Hepatic stellate cell (primary cell): ENCODE data around the gene GNRHR.
"Not testable (repeated sequence)": the region's sequence is repeated elsewhere in the genome, so short reads cannot be mapped to it uniquely, and the experiment has no call there.

Experiments
- DNase-seq: peaks from one replicate; pipeline ENCODE4 v3.0.0; 2011; ENCODE audit warnings: low spot score

Gene GNRHR

DNA sequence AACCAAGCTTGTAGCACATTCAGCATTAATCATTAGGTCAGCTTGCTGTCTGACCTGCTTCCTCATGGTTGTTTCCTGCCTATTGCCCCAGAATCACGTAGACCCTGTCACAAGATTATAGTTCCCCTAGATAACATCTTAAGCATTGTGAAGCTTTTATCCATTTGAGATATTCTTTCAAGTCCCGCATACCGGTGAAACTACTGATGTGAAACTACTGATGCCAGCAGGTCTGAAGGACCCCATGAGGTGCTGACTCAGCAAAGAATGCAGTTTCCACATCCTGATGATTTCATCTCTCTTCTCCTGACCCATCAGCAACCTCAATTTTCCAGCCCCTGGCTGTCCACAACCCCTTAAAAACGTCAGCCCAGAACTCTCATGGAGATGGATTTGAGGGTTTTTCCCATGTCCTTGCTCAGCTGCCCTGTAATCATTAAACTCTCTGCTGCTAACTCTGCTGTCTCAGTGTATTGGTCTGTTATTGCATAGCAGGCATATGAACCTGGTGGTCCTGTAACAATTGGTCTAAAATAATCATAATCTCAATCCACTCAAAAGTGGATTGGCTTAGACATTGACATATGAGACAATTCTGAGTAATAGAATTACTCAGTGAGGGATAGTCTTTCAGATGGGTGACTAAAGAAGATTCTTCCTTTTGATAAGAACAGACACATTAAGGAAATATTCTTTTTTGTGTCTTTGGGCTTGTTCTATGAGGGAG is 26.9 kb downstream of the GNRHR start:
- no peak for DNase-seq

DNA sequence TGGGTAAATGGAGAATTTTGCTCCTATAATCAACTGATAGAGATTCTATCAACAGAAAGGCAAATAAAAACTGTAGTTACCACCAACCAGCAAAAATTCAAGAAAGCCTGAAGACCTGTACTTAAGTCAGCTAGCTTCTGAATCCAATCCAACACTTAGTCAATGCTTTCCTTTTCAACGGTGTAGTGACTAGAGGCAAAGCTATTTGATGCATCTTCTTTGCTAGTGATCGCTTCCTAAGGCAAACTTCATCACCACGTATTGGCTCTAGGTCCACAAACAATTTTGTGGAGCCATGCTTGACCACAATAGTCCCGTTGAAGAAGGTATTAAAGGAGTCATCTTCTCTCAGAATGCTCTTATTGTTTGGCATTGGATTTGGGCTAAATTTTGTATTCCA is 28.2 kb downstream of the GNRHR start:
- no peak for DNase-seq

DNA sequence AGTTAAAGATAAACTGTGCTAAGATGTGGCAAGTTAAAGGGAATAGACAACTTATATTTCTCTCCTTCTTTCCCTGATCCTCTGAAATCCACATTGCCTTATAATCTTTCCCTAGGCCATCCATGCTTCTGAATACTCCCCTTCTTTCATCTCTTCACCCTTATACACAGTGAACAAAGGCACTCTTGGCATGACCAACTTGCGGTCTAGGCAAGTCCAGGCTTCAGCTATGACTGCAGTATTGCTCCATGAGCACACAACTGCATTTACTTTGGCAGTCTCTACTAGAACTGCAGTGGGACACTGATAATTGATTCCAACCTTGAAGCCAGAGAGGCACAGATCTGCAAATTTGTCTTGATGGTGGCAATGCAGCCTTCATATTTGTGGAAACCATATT is 29.1 kb downstream of the GNRHR start:
- DNase-seq: no peak

DNA sequence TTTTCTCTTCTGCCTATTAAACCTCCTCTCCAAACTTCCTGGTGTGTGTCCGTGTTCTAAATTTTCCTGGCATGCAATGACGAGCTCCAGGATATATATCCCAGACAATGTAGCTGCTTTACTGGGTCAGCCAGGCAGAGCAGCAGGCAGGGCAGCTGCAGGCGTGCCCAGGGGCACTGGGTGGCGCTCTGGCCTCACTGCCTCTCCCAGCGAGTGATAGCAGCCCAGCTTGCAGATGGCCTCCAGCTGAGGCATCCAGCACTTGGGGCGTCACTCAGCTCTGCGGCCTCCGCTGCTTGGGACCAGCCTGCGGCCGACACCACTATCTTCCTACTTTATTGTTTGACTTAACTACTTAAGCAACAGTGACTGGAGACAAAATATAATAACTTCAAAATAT is 30.2 kb downstream of the GNRHR start:
- no peak for DNase-seq

DNA sequence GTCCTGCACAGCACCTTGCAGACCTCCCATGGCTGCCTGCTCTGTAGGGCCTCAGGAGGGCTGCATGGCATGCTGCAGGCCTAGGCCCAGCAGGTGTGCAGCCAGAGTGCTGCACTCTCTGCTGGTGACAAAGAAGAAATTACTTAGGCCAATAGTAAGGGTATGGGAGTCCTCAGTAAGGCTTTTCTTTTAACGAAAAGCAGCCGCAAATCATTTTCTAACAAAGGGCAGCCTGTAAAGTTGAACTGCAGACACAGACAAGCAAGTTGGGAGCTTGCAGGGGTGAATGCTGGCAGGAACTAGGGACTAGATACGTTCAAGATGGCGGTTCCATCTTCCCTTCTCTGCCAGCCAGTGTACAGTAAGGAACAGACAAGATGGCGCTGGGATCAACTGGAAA is 30.8 kb downstream of the GNRHR start:
- DNase-seq: no peak

DNA sequence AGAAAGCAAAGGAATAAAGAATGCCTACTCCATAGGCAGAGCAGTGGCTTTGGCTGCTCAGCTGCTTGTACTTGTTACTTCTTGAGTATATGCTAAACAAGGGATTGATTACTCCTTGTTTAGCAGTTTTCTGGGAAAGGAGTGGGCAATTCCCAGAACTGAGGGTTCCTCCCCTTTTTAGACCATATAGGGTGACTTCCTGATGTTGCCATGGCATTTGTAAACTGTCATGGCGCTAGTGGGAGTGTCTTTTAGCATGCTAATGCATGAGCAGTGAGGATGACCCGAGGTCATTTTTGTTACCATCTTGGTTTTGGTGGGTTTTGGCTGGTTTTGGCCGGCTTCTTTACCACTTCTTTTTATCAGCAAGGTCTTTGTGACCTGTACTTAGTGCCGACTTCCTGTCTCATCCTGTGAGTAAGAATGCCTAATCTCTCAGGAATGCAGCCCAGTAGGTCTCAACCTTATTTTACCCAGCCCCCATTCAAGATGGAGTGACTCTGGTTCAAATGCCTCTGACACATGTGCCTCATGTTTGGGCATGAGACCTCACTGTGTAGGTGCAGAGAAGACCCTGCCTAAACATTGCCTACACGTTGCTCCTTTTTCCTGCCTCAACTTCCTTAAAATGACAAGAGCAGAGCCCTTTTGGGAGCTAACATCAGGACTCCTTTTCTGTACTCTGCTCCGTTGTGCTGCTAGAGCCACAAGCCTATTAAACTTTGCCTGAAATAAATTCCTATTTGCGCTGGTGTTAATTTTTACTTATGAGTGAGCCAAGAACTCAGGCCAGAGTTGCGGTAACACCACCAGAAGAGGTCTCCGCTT is 32.2 kb downstream of the GNRHR start:
- DNase-seq: no peak

DNA sequence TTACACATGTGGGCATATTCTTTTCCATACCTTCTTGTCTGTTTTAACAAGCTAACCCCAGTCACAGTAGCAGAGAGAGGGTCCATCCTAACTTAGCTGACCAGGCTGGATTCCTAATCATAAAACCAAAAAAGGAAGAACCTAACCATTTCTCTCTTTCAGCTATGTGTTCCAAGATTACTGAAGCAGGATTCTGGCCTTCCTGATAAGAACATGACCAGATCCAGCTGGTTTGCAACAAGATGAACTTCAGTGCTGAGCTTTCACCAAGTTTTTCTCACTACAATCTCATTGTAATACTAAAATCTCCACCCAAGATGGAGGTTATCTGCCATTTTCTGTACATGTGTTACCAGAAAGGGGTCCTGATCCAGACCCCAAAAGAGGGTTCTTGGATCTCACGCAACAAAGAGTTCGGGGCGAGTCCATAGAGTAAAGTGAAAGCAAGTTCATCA is 32.8 kb downstream of the GNRHR start:
- DNase-seq: no peak

DNA sequence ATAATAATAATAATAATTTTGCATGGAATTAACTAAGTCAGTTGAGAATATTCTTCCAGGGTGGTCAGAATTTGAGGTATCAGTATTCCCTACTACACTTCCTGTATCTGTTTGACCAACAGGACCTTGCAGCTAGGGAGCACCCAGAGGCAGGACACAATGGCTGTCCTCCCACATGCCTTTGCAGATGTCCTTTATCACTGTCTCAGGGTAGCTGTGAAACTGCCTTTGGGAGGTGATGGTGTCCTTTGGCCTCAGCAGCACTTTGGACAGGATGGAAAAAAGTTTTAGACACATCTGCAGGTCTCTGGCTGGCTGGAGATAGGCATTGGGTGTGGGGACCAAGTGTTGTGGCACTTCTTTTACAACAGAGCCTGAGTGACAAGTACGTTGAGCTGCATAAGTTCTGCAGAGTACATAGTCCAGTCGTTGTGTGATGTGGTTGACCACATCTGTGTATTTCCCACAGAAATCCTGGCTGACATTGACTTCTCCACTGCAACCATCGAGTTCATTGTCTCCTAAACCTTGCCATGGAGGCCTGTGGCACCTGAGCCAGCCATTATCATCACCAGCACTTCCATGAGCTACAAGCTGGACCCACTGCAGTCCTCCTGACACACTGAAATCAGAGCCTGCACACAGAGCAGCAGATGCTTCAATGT is 34.1 kb downstream of the GNRHR start:
- no peak for DNase-seq

DNA sequence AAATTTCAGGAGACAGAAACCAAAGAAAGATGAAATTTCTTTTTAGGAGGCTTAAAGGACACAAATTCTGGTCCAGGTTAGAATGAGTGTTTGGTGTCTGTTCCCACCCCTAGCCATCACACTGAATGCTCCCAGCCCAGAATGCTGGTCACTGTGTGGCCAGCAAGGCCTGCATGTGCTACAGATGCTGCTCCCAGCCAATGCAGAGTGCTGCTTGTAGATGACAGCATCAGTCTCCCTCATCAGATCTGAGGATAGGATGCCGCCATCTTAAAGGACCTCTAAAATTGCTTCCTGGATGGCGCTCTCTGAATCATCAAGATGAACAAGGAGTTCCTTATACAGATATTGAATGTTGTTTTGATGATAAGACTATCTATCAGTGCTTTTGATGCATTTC is 35.3 kb downstream of the GNRHR start:
- DNase-seq: no peak

DNA sequence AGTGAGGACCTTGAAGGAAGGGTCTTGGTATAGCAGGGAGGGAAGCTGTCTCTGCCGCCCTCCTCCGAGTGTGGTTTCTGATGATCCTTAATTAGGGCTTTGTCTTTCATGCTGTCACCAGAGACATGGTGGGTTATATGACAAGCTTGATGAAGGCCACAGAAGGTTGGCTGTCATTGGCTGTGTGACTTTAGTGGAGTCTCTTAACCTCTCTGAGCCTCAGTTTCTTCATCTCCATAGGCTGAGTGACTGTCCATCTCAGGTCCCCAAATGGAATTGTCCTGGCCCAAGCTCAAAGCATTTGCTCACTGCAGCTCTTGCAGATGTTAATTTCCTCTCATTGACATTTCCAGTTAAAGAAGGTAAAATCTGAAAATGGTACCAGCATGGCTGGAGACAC is 36.6 kb downstream of the GNRHR start:
- no peak for DNase-seq

DNA sequence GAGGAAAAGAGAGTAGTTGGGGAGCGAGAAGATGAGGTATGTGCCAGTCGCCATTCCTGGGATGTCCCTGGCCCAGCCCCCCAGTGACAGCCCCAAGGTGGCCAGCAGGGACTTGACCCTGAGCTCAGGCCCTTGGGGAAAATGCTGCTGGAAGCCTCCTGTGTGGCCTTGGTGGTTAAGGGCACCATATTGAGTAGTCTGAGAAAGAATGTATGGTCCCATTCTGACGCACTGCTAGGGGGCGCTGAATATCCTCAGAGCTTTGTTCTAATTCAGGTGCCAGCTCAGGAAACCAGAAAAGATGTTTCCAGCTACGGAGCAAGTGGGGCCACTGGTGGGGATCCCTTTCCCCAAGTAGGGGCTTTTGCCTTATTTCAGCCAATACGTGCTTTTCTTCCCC is 39.2 kb downstream of the GNRHR start:
- no peak for DNase-seq

DNA sequence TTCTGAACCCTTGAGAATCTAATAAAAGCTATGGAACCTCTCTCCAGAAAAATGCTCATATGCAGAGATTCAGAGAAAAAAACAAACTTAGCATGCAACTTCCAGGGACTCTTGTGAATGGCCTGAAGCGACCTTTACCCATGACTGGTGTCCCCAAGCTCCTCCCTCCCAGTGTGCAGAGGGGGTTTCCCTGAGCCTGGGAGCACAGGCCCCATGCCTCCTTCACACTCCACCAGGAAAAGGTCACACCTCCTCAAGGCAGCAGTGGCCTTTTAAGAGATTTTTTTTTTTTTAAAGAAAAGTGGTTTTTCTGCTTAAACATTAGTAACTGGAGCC is 40.0 kb downstream of the GNRHR start:
- peak; percentile 11 for DNase-seq

DNA sequence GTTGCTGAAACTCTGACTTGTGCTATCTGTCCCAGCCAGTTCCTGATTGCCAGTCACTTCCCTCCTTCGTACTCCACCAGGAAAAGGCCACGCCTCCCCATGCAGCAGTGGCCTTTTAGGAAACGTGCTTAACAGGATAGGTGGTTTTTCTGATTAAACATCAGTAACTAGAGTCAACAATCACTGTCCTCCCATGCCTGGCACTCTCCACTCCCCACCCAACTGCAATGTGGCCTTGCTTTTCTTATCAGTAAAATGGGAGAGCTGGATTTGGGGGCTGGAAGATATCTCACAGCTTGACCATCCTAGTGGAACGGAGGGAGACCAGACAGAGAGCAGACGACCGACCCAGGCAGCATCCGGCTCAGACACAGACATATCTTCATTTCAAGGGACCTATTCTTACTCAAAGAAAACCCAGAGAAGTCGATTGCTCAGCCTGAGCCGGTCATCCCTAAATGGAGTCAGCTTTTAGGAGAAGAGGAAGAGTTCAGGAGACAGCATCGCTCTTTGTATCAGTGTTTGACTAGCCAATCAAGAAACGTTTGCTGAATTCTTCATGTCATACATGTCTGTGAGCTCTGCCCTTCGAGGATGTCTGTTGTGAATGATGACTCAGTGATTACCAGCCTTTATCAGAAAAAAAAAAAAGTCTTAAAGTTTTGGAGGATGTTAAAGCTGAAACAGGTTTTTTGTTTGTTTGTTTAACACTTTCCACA is 40.5 kb downstream of the GNRHR start:
- peak; percentile 60 for DNase-seq

DNA sequence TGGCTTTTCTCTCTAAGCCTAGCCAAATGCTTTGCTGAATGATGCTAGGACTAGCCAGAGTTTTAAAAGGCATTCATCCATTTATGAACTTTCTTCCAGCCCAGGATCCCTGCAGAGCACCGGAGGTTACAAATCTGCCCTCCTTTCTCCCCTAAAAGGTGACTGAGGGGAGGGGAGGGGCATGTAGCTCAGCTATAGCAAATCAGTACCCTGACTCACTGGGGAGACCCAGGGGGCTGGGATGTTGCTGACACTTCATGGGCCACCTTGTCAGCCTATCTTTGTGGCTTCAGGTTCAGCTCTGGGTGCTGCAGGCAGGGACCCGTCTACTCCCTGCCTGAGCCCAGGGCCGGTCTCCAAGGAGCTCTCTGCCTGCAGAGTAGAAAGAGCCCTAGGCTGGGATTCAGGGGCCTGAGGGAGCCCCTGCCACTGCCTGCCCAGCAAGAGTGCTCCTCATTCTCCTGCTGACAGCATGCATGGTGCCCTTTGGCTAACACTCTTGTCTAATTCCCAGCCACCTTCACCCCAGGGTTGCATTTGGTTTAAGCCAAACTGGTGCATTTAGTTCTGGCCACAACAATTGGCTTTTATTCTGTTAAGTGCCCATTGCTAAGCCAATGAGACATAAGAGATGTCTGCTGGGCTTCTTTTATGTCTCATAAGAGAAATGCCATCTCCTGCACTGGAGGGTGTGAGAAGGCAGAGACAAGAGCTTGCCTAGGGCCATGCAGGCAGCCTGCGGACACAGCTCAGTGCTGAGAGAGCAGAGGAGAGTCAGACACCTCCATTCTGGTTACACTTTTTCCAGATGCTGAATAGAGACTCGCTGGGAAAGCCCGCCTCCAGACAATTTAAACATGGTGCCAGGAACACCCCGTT is 41.3 kb downstream of the GNRHR start:
- no peak for DNase-seq

DNA sequence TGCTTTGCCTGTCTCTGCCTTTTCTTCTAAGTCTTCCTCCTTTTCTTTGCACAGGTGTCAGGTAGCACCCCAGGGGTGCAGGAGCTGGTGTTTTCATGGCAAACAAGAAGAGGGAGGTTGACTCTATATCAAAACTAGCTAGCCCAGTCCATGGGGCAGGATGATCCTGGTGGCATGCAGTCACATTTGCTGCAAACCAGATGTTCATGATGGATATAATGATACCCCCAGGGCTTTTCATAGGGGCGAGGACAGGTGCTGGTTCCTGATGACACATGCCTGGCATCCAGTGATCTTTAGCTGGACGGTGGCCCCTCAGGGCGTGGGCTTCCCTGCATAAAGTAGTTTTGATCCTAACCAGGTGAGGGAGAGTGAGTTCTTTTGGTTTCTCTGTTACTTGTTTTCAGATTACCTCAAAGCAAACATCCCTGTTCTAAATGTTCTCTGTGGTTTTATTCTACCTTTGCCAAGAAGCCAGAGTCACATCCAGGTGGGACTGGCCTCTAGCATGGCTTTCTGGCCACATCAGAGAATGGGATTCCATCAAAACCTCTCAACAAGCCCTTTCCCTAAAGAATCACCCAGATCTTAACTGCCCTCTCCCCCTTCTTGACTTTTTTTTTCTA is 42.1 kb downstream of the GNRHR start:
- no peak for DNase-seq

DNA sequence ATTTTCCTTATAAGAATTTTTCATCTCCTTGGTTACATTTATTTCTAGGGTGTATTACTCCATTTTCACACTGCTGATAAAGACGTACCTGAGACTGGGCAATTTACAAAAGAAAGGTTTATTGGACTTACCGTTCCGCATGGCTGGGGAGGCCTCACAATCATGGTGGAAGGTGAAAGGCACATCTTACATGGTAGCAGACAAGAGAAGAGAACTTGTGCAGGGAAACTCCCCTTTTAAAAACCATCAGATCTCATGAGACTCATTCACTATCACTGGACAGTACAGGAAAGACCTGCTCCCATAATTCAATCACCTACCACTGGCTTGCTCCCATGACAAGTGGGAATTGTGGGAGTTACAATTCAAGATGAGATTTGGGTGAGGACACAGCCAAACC is 47.5 kb downstream of the GNRHR start:
- not testable (repeated sequence) for DNase-seq

DNA sequence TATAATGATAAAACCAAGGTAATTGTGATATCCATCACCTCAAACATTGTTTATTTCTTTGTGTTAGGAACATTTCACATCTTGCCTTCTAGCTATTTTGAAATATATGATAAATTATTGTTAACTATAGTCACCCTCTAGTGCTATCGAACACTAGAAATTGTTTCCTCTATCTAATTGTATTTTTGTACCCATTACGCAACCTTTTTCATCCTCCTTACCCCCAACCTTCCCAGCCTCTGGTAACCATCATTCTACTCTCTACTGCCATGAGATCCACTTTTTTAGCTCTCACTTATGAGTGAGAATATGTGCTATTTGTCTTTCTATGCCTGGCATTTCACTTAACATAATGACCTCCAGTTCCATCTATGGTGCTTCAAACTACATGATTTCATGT is 49.3 kb downstream of the GNRHR start:
- no peak for DNase-seq

DNA sequence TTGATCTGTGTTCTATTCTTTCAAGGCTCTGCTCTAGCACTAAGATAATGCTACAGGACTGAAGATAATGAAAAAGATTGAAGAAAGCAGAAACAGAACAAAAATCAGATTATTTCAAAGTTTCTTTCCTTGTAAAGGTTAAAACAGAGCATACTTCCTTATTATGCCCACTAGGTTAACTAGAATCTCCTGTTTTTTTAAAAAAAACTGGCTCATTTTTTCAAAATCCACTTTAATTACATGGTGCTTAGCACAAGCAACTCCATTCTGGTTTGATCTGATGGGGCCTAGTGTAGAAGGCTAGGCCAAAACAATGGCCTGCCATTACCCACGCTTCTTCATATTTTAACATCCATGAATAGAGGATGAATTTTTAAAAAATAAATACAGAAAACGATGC is 52.0 kb downstream of the GNRHR start:
- no peak for DNase-seq

DNA sequence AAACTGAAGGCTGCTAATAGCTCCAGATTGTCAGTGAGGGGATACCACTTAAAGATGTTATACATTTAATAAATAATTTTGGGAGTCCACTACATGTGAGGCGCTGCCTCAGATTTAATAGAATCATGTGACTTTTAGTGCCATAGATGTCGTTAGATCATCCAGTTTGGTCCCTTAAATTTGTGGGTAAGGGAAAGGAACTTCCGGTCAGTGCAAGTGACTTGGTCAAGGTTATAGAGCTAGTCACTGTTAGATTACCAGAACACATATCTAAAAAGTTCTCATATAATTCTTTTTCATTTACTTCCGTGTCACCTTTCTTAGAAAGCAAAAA is 52.7 kb downstream of the GNRHR start:
- no peak for DNase-seq

DNA sequence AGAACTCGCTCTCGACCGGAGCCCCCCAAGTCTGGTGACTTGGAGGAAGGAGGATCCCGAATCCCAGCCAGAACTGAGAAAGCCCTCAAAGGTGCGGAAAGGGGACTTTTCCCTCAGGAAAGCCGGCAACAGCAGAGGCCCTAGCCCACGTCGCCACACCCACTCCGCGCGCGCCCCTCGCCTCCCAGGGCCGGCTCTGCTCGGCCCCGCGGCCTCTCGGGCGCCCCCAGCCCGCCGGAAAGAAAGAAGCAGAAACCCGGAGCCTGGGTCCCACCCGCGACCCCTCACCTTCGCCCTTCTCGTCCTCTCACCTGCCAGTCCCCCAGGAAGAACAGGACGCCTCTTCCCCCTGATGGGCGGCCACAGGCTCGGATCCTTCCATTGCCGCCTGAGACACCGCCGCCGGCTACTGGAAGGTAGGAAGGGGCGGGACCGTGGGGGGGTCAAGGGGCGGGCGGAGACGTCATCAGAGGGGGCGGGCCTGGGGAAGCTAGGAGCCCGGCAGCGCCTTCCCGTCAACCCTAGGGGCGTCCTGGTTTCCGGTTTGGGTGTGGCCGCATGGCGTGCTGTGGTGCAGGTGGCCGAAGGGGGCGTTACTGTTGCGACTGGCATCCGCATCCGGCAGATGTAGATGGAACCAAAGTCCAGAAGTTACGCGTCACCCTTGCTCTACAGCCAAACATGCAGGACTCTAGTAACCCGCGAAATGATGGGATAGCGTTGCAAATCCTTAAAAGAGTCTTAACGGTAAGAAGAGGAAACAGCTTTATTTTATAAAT is 53.3 kb downstream of the GNRHR start, which contains the start of gene UBA6:
Gene UBA6 (minus strand): TSS at position 418 of the 779 bp plus-strand sequence. CDS start 36 bp downstream, at position 382.
- DNase-seq: peak; percentile 90
